BJ (cell line): Measurements from ENCODE around the gene C14orf119. TPM values are rescaled to one million over a fixed set of nuclear protein-coding genes. Genes with fewer than 3 reads are reported as not detected.

Experiments used
- CTCF ChIA-PET: fragments of 350-600 bp; formaldehyde crosslinking; extraction: SDS; loops from one replicate; lab custom pipeline; 2021; ENCODE audit warnings: antibody characterized with exemption, inconsistent platforms; lab: Yijun Ruan, JAX
- POLR2A ChIA-PET: fragments of 300-600 bp; sonication (Branson Sonifier 250); formaldehyde crosslinking; extraction: SDS; loops from one replicate; lab custom pipeline; 2021; ENCODE audit warnings: antibody characterized with exemption; lab: Charles Lee
- DNase-seq: peaks from one replicate; pipeline ENCODE4 v3.0.0-alpha.2; 2011; ENCODE audit warnings: low read depth
- H3K27me3 ChIP-seq: 2 replicates; pipeline ENCODE4 v1.6.0; 2011; ENCODE audit warnings: low read length; ENCODE audit not compliant: control insufficient read depth, insufficient read depth
- H3K36me3 ChIP-seq: 2 replicates; pipeline ENCODE4 v1.5.1; 2011; ENCODE audit warnings: low read length; ENCODE audit not compliant: control insufficient read depth, insufficient read depth
- H3K4me3 ChIP-seq: 2 replicates; pipeline ENCODE4 v1.5.1; 2011; ENCODE audit warnings: low read depth, mild to moderate bottlenecking, control low read depth, low read length
- CTCF ChIP-seq: IDR thresholded peaks from 2 replicates; pipeline ENCODE4 v1.5.1; 2011; ENCODE audit warnings: low read depth, mild to moderate bottlenecking, control low read depth, inconsistent platforms, low read length, moderate library complexity; ENCODE audit not compliant: insufficient read depth
- polyA plus RNA-seq: library from polyadenylated mRNA; depleted of rRNA; stranded (reverse); fragments of >200 nt; gene quantifications from 2 replicates; pipeline ENCODE4 v1.2.3, GENCODE V29; 2011

Gene C14orf119
- polyA plus RNA-seq, 1 experiment, result 104 TPM

GRCh38 chr14:23103581-23103980 is 8.3 kb downstream of the C14orf119 start:
- Histone ChIP-seq H3K27me3 (no peaks in the 10 kb centered on the region), H3K36me3 (peaks cover 1% of the 10 kb centered on the region; the same call in 1 of the 2 replicates), H3K4me3 (no peak overlapping the region)
- ChIA-PET POLR2A (no interaction called here), CTCF (interaction anchor here (0.9 to 3.2 kb wide), 6 partner anchors 9 to 35 kb away, joined by 3 to 12 read pairs (median 6); partner anchors contain the start of genes ACIN1 and C14orf119)
- no peak for TF ChIP-seq CTCF
- no peak for DNase-seq

- ChIA-PET POLR2A (no interaction called here), CTCF (interaction anchor here (0.9 to 3.2 kb wide), 5 partner anchors 9 to 35 kb away, joined by 3 to 9 read pairs (median 4); partner anchors contain the start of genes ACIN1 and C14orf119)
- Histone ChIP-seq H3K36me3 (peaks cover under 1% of the 10 kb centered on the region; the same call in 1 of the 2 replicates), H3K4me3 (no peak overlapping the region), H3K27me3 (no peaks in the 10 kb centered on the region)
- no peak for TF ChIP-seq CTCF
- no peak for DNase-seq
Measured at GRCh38 chr14:23104070-23104590, 8.8 kb downstream of the C14orf119 start.

GRCh38 chr14:23104591-23105347 is 9.5 kb downstream of the C14orf119 start, which contains the start of gene CIROP:
Gene CIROP, minus strand, starts transcription at chr14:23104989. Its CDS starts 69 bp downstream, at chr14:23104920.
- ChIA-PET POLR2A (no interaction called here), CTCF (interaction anchor here (0.6 to 3.2 kb wide), 6 partner anchors 10 to 111 kb away, joined by 3 to 9 read pairs (median 4); partner anchors contain the start of genes ACIN1 and C14orf119)
- TF ChIP-seq CTCF, result 0 out of 2 replicates have a peak, but pooled peaks have one; percentile 2
- no peaks in the 10 kb centered on the region; the same call in 1 of the 2 replicates for H3K27me3 ChIP-seq
- no peaks in the 10 kb centered on the region for H3K36me3 ChIP-seq
- no peak for DNase-seq
- no peak within 1 kb of the TSS for H3K4me3 ChIP-seq

GRCh38 chr14:23105348-23105824 is 10.1 kb downstream of the C14orf119 start:
- CTCF ChIA-PET, result interaction anchor here (0.6 to 3.2 kb wide), 3 partner anchors 28 to 112 kb away, joined by 3 to 9 read pairs (median 3); no protein-coding TSS in a partner anchor

More at GRCh38 chr14:23105348-23105824, 10.1 kb downstream of the C14orf119 start:
- DNase-seq, result no peak
- TF ChIP-seq CTCF, result no peak
- H3K4me3 ChIP-seq, result no peak overlapping the region
- H3K36me3 ChIP-seq, result no peaks in the 10 kb centered on the region
- POLR2A ChIA-PET, result no interaction called here
- peaks cover 1% of the 10 kb centered on the region; the same call in 1 of the 2 replicates for H3K27me3 ChIP-seq
